WTC11 (cell line): Measurements from ENCODE around the gene WFDC12. TPM values are rescaled to one million over a fixed set of nuclear protein-coding genes. Genes with fewer than 3 reads are reported as not detected.

Experiments
- ATAC-seq: fragments of 200-7000 bp; cut with Tn5 transposase; 2 replicates; pipeline ENCODE4 v1.10.0; 2021; ENCODE audit warnings: mild to moderate bottlenecking, moderate library complexity
- CTCF ChIA-PET: fragments of 300-600 bp; sonication (Branson Sonifier 250); formaldehyde crosslinking; loops from one replicate; lab custom pipeline; 2021; ENCODE audit warnings: antibody characterized with exemption; lab: Charles Lee
- POLR2A ChIA-PET: fragments of 350-600 bp; sonication (Branson Sonifier 250); formaldehyde crosslinking; loops from one replicate; lab custom pipeline; 2021; ENCODE audit warnings: antibody characterized with exemption; lab: Charles Lee
- DNase-seq: peaks from one replicate; pipeline ENCODE4 v3.0.0; 2021; ENCODE audit warnings: low spot score
- H3K27ac Mint-ChIP-seq: 2 replicates; pipeline ENCODE4 v1.8.0; 2021; ENCODE audit warnings: mixed read lengths
- H3K27me3 Mint-ChIP-seq: 2 replicates; pipeline ENCODE4 v1.8.0; 2021; ENCODE audit warnings: low read depth, mild to moderate bottlenecking, moderate library complexity, mixed read lengths
- H3K36me3 Mint-ChIP-seq: 2 replicates; pipeline ENCODE4 v1.8.0; 2021; ENCODE audit warnings: mixed read lengths
- H3K4me1 Mint-ChIP-seq: 2 replicates; pipeline ENCODE4 v1.8.0; 2022; ENCODE audit warnings: mixed read lengths
- H3K4me3 Mint-ChIP-seq: 2 replicates; pipeline ENCODE4 v1.8.0; 2021; ENCODE audit warnings: mild to moderate bottlenecking, moderate library complexity, mixed read lengths
- H3K9me3 Mint-ChIP-seq: 2 replicates; pipeline ENCODE4 v1.8.0; 2021; ENCODE audit warnings: mixed read lengths
- CBFB ChIP-seq: sonication (generic); formaldehyde crosslinking; IDR thresholded peaks from 2 replicates; pipeline ENCODE4 v1.8.1; 2022; ENCODE audit warnings: mild to moderate bottlenecking, low read depth, missing genetic modification reagents
- CREB1 ChIP-seq: sonication (generic); formaldehyde crosslinking; IDR thresholded peaks from 2 replicates; pipeline ENCODE4 v1.8.0; 2023; ENCODE audit warnings: mild to moderate bottlenecking, missing genetic modification reagents
- FOXJ3 ChIP-seq: sonication (generic); formaldehyde crosslinking; IDR thresholded peaks from 2 replicates; pipeline ENCODE4 v1.9.0; 2021; ENCODE audit warnings: missing genetic modification reagents, mild to moderate bottlenecking, borderline replicate concordance
- FOXK1 ChIP-seq: sonication (generic); formaldehyde crosslinking; IDR thresholded peaks from 2 replicates; pipeline ENCODE4 v1.8.0; 2022; ENCODE audit warnings: mild to moderate bottlenecking, moderate library complexity, missing genetic modification reagents
- GRHL2 ChIP-seq: fragments of 250-450 bp; sonication (Bioruptor Pico); IDR thresholded peaks from 2 replicates; pipeline ENCODE4 v1.8.0; 2022; ENCODE audit warnings: mild to moderate bottlenecking, moderate library complexity; ENCODE audit not compliant: insufficient replicate concordance, severe bottlenecking
- JUN ChIP-seq: sonication (generic); formaldehyde crosslinking; IDR thresholded peaks from 2 replicates; pipeline ENCODE4 v1.8.0; 2023; ENCODE audit warnings: mild to moderate bottlenecking, missing genetic modification reagents
- MYBL2 ChIP-seq: sonication (generic); formaldehyde crosslinking; IDR thresholded peaks from 2 replicates; pipeline ENCODE4 v1.8.1; 2023; ENCODE audit warnings: mild to moderate bottlenecking, moderate library complexity, missing genetic modification reagents
- RELA ChIP-seq: sonication (generic); formaldehyde crosslinking; IDR thresholded peaks from 2 replicates; pipeline ENCODE4 v1.8.1; 2022; ENCODE audit warnings: missing genetic modification reagents, mild to moderate bottlenecking, borderline replicate concordance
- SP1 ChIP-seq: sonication (generic); formaldehyde crosslinking; conservative IDR thresholded peaks from 2 replicates; pipeline ENCODE4 v1.8.1; 2022; ENCODE audit warnings: missing genetic modification reagents
- TP53 ChIP-seq: sonication (generic); formaldehyde crosslinking; IDR thresholded peaks from 2 replicates; pipeline ENCODE4 v1.8.1; 2023; ENCODE audit warnings: mild to moderate bottlenecking, missing genetic modification reagents
- ZNF263 ChIP-seq: sonication (generic); formaldehyde crosslinking; IDR thresholded peaks from 2 replicates; pipeline ENCODE4 v1.8.1; 2022; ENCODE audit warnings: low read depth, mild to moderate bottlenecking, moderate library complexity, missing genetic modification reagents
- total RNA-seq: library from RNA; stranded (reverse); gene quantifications from 3 replicates; pipeline ENCODE4 v1.2.3, GENCODE V29; 2021
- TF ChIP-seq, protein P1 (sequence below): fragments of 250-450 bp; sonication (Bioruptor Pico); conservative IDR thresholded peaks from 2 replicates; pipeline ENCODE4 v1.9.0; 2021; ENCODE audit warnings: mild to moderate bottlenecking
- TF ChIP-seq, protein P2 (sequence below): fragments of 250-450 bp; sonication (Bioruptor Pico); IDR thresholded peaks from 2 replicates; pipeline ENCODE4 v1.8.0; 2021; ENCODE audit warnings: mild to moderate bottlenecking
- TF ChIP-seq, protein P3 (sequence below): fragments of 250-450 bp; sonication (Bioruptor Pico); IDR thresholded peaks from 2 replicates; pipeline ENCODE4 v1.9.0; 2021; ENCODE audit warnings: mild to moderate bottlenecking
- TF ChIP-seq, protein P4 (sequence below): sonication (generic); formaldehyde crosslinking; IDR thresholded peaks from 2 replicates; pipeline ENCODE4 v1.8.1; 2023; ENCODE audit warnings: mild to moderate bottlenecking, missing genetic modification reagents, moderate library complexity
- TF ChIP-seq, protein P5 (sequence below): sonication (generic); formaldehyde crosslinking; IDR thresholded peaks from 2 replicates; pipeline ENCODE4 v1.8.1; 2022; ENCODE audit warnings: mild to moderate bottlenecking, moderate library complexity, missing genetic modification reagents
- TF ChIP-seq, protein P6 (sequence below): sonication (generic); formaldehyde crosslinking; conservative IDR thresholded peaks from 2 replicates; pipeline ENCODE4 v1.8.1; 2023; ENCODE audit warnings: mild to moderate bottlenecking, low read depth, missing genetic modification reagents, moderate library complexity

The WFDC12 gene
- total RNA-seq, 1 experiment from 2014 or later = not detected

DNA sequence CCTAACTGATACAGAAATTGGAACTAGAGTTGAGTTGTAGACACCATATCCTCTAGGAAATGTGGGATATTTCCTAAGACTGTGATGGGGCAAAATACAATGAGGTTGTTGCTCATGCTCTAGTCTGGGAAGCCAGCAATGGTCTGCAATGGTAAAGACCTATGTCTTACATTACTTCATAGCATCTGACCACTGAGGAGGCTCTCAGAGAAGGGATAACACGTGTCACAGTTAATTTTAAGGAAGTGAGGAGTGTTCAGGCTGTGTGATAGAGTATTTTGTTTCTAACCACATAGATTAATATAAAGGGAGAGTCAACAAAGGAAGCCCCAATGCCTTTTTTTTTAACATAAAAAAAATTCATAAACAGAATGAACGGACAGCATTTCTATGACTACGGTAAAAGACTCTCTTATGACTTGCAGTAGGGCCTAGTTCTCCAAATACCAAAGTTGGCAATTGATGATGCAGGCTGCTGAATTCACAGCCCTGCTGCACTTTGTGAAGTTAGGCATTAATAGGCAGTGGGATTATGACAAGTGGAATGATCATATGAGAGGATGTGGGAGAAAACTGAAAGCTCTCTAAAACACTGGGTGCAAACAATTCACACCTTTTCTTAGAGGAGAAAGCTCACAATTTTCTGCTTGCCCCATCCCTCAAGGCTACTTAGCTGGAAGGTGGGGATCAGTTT lies 37.0 kb downstream of the WFDC12 start:
- Mint-ChIP-seq H3K4me1 (peaks cover 12% of the 10 kb centered on the region), H3K9me3 (peaks cover 9% of the 10 kb centered on the region), H3K4me3 (no peak overlapping the region), H3K27me3 (no peaks in the 10 kb centered on the region), H3K27ac (no peak overlapping the region), H3K36me3 (peaks cover 13% of the 10 kb centered on the region)
- DNase-seq (no peak), ATAC-seq (no peak)
- POLR2A ChIA-PET = no interaction called here
- CTCF ChIA-PET = interaction anchor here (0.9 to 2.0 kb wide), 4 partner anchors 8 to 206 kb away, joined by 4 to 10 read pairs (median 7); no protein-coding TSS in a partner anchor
- TF ChIP-seq CBFB (CRISPR knock-in tag) = no peak
- no peak for TF ChIP-seq GRHL2 (CRISPR knock-in tag)
- no peak for TF ChIP-seq MYBL2 (CRISPR knock-in tag)
- no peak for TF ChIP-seq SP1
- no peak for TF ChIP-seq CREB1 (CRISPR knock-in tag)
- TF ChIP-seq, protein P1, sequence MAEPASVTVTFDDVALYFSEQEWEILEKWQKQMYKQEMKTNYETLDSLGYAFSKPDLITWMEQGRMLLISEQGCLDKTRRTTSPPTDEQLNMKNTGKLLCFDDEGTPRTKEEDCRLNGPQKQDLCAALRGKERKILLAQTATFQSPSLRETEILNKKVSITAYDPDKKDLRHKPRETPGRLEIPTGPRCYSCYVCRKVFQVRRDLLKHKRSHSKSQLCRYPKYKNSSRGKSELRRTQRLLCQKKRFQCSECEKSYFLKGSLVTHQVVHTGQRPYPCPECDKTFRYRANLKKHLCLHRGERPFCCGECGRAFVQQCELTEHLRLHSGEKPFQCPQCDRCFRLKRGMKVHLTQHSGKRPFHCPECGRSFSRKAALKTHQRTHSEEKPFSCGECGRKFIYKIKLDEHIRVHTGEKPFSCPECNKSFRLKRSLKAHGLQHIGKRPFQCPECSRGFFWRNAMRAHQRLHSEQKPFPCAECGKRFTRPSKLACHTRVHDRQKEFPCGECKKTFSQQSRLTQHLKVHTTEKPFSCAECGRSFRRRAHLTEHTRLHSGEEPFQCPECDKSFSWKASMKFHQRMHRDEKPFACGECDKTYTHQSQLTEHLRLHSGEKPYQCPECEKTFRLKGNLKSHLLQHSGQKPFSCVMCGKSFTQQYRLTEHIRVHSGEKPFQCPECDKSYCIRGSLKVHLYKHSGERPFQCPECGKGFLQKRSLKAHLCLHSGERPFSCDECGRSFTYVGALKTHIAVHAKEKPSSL = no peak
- no peak for TF ChIP-seq FOXK1
- no peak for TF ChIP-seq RELA (CRISPR knock-in tag)
- TF ChIP-seq, protein P2, sequence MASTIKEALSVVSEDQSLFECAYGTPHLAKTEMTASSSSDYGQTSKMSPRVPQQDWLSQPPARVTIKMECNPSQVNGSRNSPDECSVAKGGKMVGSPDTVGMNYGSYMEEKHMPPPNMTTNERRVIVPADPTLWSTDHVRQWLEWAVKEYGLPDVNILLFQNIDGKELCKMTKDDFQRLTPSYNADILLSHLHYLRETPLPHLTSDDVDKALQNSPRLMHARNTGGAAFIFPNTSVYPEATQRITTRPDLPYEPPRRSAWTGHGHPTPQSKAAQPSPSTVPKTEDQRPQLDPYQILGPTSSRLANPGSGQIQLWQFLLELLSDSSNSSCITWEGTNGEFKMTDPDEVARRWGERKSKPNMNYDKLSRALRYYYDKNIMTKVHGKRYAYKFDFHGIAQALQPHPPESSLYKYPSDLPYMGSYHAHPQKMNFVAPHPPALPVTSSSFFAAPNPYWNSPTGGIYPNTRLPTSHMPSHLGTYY (CRISPR knock-in tag) = no peak
- no peak for TF ChIP-seq FOXJ3 (CRISPR knock-in tag)
- TF ChIP-seq JUN = no peak
- TF ChIP-seq, protein P3, sequence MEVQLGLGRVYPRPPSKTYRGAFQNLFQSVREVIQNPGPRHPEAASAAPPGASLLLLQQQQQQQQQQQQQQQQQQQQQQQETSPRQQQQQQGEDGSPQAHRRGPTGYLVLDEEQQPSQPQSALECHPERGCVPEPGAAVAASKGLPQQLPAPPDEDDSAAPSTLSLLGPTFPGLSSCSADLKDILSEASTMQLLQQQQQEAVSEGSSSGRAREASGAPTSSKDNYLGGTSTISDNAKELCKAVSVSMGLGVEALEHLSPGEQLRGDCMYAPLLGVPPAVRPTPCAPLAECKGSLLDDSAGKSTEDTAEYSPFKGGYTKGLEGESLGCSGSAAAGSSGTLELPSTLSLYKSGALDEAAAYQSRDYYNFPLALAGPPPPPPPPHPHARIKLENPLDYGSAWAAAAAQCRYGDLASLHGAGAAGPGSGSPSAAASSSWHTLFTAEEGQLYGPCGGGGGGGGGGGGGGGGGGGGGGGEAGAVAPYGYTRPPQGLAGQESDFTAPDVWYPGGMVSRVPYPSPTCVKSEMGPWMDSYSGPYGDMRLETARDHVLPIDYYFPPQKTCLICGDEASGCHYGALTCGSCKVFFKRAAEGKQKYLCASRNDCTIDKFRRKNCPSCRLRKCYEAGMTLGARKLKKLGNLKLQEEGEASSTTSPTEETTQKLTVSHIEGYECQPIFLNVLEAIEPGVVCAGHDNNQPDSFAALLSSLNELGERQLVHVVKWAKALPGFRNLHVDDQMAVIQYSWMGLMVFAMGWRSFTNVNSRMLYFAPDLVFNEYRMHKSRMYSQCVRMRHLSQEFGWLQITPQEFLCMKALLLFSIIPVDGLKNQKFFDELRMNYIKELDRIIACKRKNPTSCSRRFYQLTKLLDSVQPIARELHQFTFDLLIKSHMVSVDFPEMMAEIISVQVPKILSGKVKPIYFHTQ = no peak
- TF ChIP-seq, protein P4, sequence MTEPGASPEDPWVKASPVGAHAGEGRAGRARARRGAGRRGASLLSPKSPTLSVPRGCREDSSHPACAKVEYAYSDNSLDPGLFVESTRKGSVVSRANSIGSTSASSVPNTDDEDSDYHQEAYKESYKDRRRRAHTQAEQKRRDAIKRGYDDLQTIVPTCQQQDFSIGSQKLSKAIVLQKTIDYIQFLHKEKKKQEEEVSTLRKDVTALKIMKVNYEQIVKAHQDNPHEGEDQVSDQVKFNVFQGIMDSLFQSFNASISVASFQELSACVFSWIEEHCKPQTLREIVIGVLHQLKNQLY (CRISPR knock-in tag) = no peak
- TF ChIP-seq ZNF263 (CRISPR knock-in tag) = no peak
- TF ChIP-seq, protein P5, sequence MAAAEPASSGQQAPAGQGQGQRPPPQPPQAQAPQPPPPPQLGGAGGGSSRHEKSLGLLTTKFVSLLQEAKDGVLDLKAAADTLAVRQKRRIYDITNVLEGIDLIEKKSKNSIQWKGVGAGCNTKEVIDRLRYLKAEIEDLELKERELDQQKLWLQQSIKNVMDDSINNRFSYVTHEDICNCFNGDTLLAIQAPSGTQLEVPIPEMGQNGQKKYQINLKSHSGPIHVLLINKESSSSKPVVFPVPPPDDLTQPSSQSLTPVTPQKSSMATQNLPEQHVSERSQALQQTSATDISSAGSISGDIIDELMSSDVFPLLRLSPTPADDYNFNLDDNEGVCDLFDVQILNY = no peak
- TF ChIP-seq, protein P6, sequence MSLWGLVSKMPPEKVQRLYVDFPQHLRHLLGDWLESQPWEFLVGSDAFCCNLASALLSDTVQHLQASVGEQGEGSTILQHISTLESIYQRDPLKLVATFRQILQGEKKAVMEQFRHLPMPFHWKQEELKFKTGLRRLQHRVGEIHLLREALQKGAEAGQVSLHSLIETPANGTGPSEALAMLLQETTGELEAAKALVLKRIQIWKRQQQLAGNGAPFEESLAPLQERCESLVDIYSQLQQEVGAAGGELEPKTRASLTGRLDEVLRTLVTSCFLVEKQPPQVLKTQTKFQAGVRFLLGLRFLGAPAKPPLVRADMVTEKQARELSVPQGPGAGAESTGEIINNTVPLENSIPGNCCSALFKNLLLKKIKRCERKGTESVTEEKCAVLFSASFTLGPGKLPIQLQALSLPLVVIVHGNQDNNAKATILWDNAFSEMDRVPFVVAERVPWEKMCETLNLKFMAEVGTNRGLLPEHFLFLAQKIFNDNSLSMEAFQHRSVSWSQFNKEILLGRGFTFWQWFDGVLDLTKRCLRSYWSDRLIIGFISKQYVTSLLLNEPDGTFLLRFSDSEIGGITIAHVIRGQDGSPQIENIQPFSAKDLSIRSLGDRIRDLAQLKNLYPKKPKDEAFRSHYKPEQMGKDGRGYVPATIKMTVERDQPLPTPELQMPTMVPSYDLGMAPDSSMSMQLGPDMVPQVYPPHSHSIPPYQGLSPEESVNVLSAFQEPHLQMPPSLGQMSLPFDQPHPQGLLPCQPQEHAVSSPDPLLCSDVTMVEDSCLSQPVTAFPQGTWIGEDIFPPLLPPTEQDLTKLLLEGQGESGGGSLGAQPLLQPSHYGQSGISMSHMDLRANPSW (CRISPR knock-in tag) = no peak
- TF ChIP-seq TP53 (CRISPR knock-in tag) = no peak
